GM18498 (cell line): ENCODE data around the gene EGF.

Source experiments
- ATAC-seq: cut with Tn5 transposase; IDR thresholded peaks from one replicate; pipeline ENCODE4 v1.9.1; 2021; ENCODE audit warnings: mild to moderate bottlenecking, moderate library complexity; ENCODE audit not compliant: unreplicated experiment

The EGF gene

GRCh38 chr4:109953556-109953955, 40.9 kb downstream of the EGF start:
- no peak for ATAC-seq

GRCh38 chr4:109955146-109955545, 42.5 kb downstream of the EGF start:
- ATAC-seq = no peak

- no peak for ATAC-seq
Measured at GRCh38 chr4:109957227-109957626, 44.5 kb downstream of the EGF start.

GRCh38 chr4:109959195-109959594, 46.5 kb downstream of the EGF start:
- ATAC-seq = no peak

GRCh38 chr4:109962401-109962800, 49.7 kb downstream of the EGF start:
- ATAC-seq = no peak

GRCh38 chr4:109966891-109967481, 54.3 kb downstream of the EGF start:
- no peak for ATAC-seq

GRCh38 chr4:109967798-109968520, 55.3 kb downstream of the EGF start:
- ATAC-seq = no peak

GRCh38 chr4:109969087-109969486, 56.4 kb downstream of the EGF start:
- no peak for ATAC-seq

GRCh38 chr4:109969919-109970318, 57.2 kb downstream of the EGF start:
- ATAC-seq = peak; percentile 36

GRCh38 chr4:109972786-109973528, 60.3 kb downstream of the EGF start:
- ATAC-seq = no peak

- ATAC-seq = no peak
Measured at GRCh38 chr4:109973529-109973905, 60.8 kb downstream of the EGF start.

- ATAC-seq = no peak
Measured at GRCh38 chr4:109976189-109976588, 63.5 kb downstream of the EGF start.

GRCh38 chr4:109977854-109978501, 65.3 kb downstream of the EGF start:
- ATAC-seq = no peak

GRCh38 chr4:109978704-109979454, 66.2 kb downstream of the EGF start:
- ATAC-seq = no peak

GRCh38 chr4:109979920-109980717, 67.4 kb downstream of the EGF start:
- ATAC-seq = no peak

GRCh38 chr4:109981936-109982335, 69.3 kb downstream of the EGF start:
- no peak for ATAC-seq

GRCh38 chr4:109982521-109982920, 69.8 kb downstream of the EGF start:
- ATAC-seq = no peak

GRCh38 chr4:109985993-109986974, 73.6 kb downstream of the EGF start:
- ATAC-seq = no peak

GRCh38 chr4:109989044-109989443, 76.4 kb downstream of the EGF start:
- no peak for ATAC-seq
